Testis (tissue), 2 donors: ENCODE data around the gene LLGL2.

Source experiments
- CTCF ChIP-seq, 3 experiments: fragments of 450-650 bp in 2 of 3; fragments of 200-600 bp in 1 of 3; sonication (generic) in 1 of 3; IDR thresholded peaks; one replicate each; pipeline ENCODE4 v1.5.1; 2016 to 2019; ENCODE audit warnings: antibody characterized with exemption in 3 of 3, mild to moderate bottlenecking in 2 of 3, moderate library complexity in 1 of 3
- POLR2A ChIP-seq: fragments of 450-650 bp; IDR thresholded peaks from one replicate; pipeline ENCODE4 v1.6.1; 2017; ENCODE audit warnings: antibody characterized with exemption, mild to moderate bottlenecking, moderate library complexity

- TF ChIP-seq CTCF (IDR thresholded peaks at IDR 0.05), result no peak
- TF ChIP-seq POLR2A, result no peak
Measured at GRCh38 chr17:75493476-75494129, 31.9 kb upstream of the LLGL2 start.
